GM21526 (cell line): Measurements from ENCODE around the gene SAP30BP.
"Not testable (repeated sequence)": the region's sequence is repeated elsewhere in the genome, so short reads cannot be mapped to it uniquely, and the experiment has no call there.

Source experiments
- ATAC-seq: cut with Tn5 transposase; IDR thresholded peaks from one replicate; pipeline ENCODE4 v1.9.1; 2021; ENCODE audit warnings: moderate library complexity; ENCODE audit not compliant: unreplicated experiment, low FRiP score

Gene SAP30BP

DNA sequence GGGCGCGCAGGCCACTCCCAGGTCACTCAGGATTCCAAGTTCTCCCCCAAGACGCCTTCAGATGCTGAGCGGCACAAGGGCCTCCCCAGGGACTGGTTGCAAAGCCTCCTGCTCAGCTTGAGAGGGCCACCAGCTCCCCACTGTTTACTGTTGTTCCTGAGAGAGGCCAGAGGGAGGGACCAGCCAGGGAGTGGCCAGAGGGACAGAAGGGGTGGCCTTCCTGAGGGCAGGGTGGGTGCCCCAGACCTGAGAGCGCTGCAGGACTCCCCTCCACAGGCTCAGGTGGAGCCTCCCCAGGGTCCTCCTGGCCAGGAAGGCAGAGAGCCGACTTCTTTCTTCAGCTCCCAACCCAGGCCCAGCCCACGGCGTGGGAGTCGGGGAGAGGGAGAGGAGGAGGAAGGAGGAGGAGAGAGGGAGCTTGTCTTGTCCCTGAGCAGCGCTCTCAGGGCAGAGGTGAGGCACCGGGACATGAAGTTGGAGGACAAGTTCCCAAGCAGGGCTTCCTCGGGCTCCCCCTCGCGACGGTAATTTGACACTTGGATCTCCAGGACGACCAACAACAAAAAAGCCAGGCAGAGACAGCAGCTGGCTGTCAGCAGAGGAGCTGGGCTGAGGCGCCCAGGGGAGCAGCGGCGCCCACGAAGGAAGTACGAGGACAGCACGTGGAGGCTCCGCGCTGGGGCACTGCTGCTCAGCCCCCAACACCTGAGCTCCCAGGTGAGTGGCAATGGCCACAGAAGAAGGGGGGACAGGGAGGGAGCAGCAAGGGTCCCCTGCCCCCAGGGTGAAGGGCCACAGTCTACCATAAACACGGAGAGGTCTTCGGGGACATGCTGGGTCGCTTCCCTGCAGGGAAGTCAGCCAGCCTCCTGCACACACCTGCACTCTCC lies 33.4 kb upstream of the SAP30BP start:
- no peak for ATAC-seq

- ATAC-seq: no peak
These were observed 32.8 kb upstream of the SAP30BP start for GRCh38 chr17:75634376-75634740.

DNA sequence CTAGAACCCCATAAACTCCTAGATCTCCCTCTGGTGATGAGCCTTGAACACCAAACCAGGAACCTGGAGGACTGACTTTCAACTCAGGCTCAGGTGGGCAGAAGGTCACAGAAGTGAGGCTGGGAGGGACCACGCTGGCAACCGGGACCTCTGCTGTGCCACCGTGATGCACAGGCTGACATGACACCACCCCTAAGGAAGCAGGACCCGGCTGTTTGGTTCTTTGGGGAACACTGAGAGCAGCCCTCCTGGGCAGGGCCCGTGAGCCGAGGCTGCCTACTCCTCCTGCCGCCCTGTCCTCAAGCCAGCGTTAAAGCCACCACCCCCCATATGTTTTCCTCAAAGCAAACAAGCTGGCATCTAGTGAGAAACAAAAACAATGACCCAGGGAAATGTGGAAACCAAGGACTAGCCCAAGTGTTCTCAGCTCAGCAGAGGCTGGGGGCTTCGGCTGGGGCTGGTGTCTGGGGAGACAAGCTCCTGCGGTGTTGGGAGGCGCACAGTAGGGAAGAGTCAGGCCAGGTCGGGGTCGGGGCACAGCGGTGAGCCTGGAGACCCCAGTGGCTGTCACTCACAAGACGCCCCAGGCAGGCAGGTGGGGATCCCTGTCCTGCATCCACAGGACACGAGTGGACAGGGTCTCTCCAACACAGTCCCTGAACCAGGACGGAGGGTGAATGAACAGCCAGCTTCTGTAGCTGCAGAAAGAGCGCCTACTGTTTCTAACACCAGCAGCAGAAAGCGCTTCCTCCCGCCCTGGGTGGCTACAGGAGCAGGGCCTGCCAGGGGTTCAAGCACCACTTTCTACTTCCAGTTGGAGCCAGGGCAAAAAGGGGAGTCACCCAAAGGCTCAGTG lies 32.2 kb upstream of the SAP30BP start:
- no peak for ATAC-seq

GRCh38 chr17:75635610-75636202 lies 31.4 kb upstream of the SAP30BP start:
- no peak for ATAC-seq

DNA sequence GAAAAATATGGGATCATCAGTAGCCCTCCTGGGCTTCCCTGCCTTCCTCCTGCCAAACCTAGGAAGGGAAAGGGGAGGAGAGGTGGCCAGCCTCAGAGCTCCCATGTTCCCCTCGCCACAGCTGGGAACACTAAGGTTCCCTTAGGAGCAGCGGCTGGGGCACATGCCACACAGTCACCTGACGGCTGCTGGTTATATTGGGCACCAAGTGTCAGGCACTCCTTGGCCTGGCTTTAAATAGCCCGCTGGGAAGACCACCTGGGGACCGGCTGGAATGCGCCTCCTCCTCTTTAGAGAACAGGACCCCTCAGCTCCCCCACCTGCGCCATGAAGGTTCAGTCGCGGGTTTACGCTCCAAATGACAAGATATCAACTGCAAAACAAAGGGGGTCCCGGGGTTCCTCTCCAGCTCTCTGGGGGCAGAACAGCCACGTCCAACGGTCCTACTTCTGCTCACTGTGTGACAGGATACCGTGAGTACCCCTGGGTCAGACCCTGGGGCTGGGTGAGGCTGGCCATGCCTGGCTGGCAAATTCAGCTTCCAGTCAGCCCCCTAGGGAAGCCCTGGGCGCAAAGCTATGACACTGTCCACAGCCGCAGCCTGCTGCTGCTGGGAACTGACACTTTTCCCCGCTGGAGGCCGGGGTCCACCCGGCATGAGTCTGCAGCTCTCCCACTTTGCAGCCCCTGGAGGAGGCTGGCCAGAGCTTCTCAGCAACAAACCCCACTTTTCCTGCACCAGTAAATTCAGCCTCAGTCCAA lies 30.6 kb upstream of the SAP30BP start:
- no peak for ATAC-seq

- ATAC-seq: no peak
These were observed 30.0 kb upstream of the SAP30BP start for GRCh38 chr17:75637143-75637538.

GRCh38 chr17:75637551-75637950 lies 29.6 kb upstream of the SAP30BP start:
- no peak for ATAC-seq

- ATAC-seq: not testable (repeated sequence)
These were observed 29.1 kb upstream of the SAP30BP start for GRCh38 chr17:75638039-75638438.

- no peak for ATAC-seq
These were observed 28.2 kb upstream of the SAP30BP start for GRCh38 chr17:75638893-75639292.

GRCh38 chr17:75639327-75639726 lies 27.8 kb upstream of the SAP30BP start:
- ATAC-seq: no peak

GRCh38 chr17:75639771-75640555 lies 27.2 kb upstream of the SAP30BP start:
- no peak for ATAC-seq

DNA sequence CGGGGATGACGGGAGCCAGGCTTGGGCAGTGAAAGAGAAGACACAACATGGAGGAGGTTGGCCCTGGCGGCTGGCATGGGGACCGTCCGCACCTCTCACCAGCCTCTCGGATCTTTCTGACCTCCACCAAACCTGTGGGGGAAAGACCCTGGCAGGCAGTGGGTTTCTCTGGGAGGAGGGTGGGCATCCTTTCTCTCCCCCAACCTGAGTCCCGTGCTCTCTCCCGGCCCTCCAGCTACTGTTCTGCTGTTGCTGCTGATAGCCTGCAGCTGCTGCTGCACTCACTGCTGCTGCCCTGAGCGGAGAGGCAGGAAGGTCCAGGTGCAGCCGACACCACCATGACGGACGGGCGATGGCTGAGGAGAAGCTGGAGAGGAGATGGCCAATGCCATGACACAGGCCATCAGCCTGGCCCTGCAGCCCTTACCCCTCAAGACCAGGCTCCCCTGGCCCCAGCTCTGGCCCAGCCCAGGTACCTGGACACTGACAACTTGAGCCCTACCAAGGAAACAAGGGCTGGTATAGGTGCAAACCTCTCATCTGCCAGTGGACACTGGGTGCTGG lies 26.5 kb upstream of the SAP30BP start:
- no peak for ATAC-seq

- no peak for ATAC-seq
These were observed 25.8 kb upstream of the SAP30BP start for GRCh38 chr17:75641343-75641742.

GRCh38 chr17:75642182-75642783 lies 24.9 kb upstream of the SAP30BP start:
- ATAC-seq: no peak

DNA sequence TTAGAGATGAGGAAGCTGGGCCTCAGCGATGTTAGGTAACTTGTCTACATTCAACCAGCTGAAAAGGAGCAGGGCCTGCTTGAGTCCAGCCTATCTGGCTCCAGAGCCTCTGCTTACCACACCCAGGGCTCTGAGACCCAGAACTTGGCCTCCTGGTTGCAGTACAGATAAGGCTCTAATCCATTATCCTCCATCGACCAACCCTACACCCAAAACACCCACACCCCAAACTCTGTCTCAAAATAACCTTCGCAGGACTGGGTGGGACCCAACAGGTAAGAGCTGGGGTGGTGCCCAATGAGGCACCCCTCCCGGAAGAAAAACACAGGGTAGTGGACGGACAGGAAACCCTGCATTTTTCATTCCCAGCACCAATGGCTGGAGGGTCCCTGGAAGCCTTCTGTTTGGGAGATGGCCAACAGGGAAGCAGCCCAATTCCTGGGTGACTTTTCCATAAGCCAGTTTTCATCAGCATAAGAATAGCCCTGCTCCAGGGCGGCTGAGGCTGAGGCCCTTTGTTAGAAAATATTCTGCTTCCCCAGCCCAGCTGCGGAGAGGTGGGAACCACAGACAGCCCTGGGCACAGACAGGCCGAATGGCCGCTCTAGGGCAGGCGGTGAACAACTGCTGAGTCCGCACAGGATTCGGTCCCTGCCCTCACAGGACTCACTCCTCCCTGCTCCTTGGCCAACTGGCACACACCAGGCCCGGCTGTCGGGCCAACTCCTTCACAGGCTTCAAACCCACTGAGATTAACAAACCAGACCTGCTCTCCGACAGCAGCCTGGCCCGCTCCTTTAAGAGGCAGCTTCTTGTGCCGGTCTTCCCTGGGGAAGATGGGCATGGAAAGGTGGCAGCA lies 24.1 kb upstream of the SAP30BP start:
- ATAC-seq: no peak

DNA sequence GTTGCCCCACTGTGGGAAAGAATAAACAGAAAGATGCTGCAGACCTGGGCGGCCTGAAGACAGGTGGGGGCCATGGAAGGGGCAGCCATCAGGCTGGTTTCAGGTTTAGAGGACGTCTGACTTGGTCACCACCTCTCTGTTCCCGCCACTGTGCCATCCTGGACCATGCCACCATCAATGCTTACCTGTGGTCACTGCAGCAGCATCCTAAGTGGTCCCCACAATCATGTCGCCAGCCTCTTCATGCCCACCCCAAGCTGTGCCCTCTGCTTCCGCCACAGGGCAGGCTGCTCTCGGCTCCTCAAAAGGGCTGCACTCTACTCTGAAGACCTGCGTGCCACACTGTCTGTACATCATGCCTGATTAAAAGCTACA lies 23.5 kb upstream of the SAP30BP start:
- ATAC-seq: no peak

- ATAC-seq: no peak
These were observed 21.6 kb upstream of the SAP30BP start for GRCh38 chr17:75645501-75645888.
